IMR-90 (cell line): Measurements from ENCODE around the gene SYNE3. TPM values are rescaled to one million over a fixed set of nuclear protein-coding genes. Genes with fewer than 3 reads are reported as not detected.

Experiments
- ATAC-seq: fragments of 200-7000 bp; cut with Tn5 transposase; 2 replicates; pipeline ENCODE4 v1.9.1; 2020; ENCODE audit warnings: low read depth, mild to moderate bottlenecking, moderate library complexity
- BruUV-seq: library from RNA; stranded (reverse); fragments of 400-500 nt; replicated peaks from 2 replicates; lab custom pipeline; 2021; lab: Mats Ljungman, UMichigan
- CTCF ChIA-PET: fragments of 300-600 bp; formaldehyde crosslinking; extraction: SDS; loops from one replicate; lab custom pipeline; 2021; ENCODE audit warnings: antibody characterized with exemption; lab: Yijun Ruan, JAX
- POLR2A ChIA-PET: fragments of 300-600 bp; sonication (Branson Sonifier 250); formaldehyde crosslinking; loops from one replicate; lab custom pipeline; 2022; ENCODE audit warnings: antibody characterized with exemption; ENCODE audit not compliant: unreplicated experiment; lab: Charles Lee
- DNase-seq: peaks from one replicate; pipeline ENCODE4 v3.0.0; 2013
- H2AFZ ChIP-seq: replicated peaks from 2 replicates; pipeline ENCODE3; 2013; ENCODE audit warnings: low read length, mild to moderate bottlenecking; ENCODE audit not compliant: poor library complexity
- H2AK5ac ChIP-seq: 2 replicates; pipeline ENCODE4 v1.6.1; 2013; ENCODE audit warnings: low read depth, low read length, inconsistent platforms
- H2AK9ac ChIP-seq: replicated peaks from 2 replicates; pipeline ENCODE3; 2013; ENCODE audit warnings: mild to moderate bottlenecking, low read depth, low read length, moderate library complexity; ENCODE audit not compliant: poor library complexity
- H2BK120ac ChIP-seq: 2 replicates; pipeline ENCODE4 v1.6.1; 2013; ENCODE audit warnings: low read depth, low read length, inconsistent platforms
- H2BK15ac ChIP-seq: 3 replicates; pipeline ENCODE4 v1.6.1; 2013; ENCODE audit warnings: low read depth, low read length, inconsistent platforms
- H2BK20ac ChIP-seq: 2 replicates; pipeline ENCODE4 v1.6.1; 2013; ENCODE audit warnings: low read depth, mild to moderate bottlenecking, inconsistent platforms, low read length, moderate library complexity
- H2BK5ac ChIP-seq: 2 replicates; pipeline ENCODE4 v1.6.1; 2013; ENCODE audit warnings: mild to moderate bottlenecking, low read depth, low read length, inconsistent platforms; ENCODE audit not compliant: poor library complexity, severe bottlenecking
- H3K14ac ChIP-seq: replicated peaks from 2 replicates; pipeline ENCODE4 v1.6.1; 2013; ENCODE audit warnings: low read depth, low read length, inconsistent platforms
- H3K18ac ChIP-seq: 2 replicates; pipeline ENCODE4 v1.6.1; 2013; ENCODE audit warnings: low read depth, low read length, control low read depth
- H3K23ac ChIP-seq: 2 replicates; pipeline ENCODE4 v1.6.1; 2013; ENCODE audit warnings: low read depth, low read length, inconsistent platforms
- H3K27ac ChIP-seq: 2 replicates; pipeline ENCODE4 v1.5.1; 2013; ENCODE audit warnings: mild to moderate bottlenecking, control low read depth, low read length; ENCODE audit not compliant: insufficient read depth
- H3K27me3 ChIP-seq: 2 replicates; pipeline ENCODE4 v1.6.1; 2013; ENCODE audit warnings: low read length; ENCODE audit not compliant: control insufficient read depth, insufficient read depth
- H3K36me3 ChIP-seq: 2 replicates; pipeline ENCODE4 v1.6.1; 2013; ENCODE audit warnings: low read length, mixed read lengths; ENCODE audit not compliant: control insufficient read depth, insufficient read depth
- H3K4ac ChIP-seq: 2 replicates; pipeline ENCODE4 v1.6.1; 2013; ENCODE audit warnings: low read depth, low read length, inconsistent platforms
- H3K4me1 ChIP-seq: 2 replicates; pipeline ENCODE4 v1.6.1; 2013; ENCODE audit warnings: low read length, mixed read lengths; ENCODE audit not compliant: control insufficient read depth, insufficient read depth
- H3K4me2 ChIP-seq: 2 replicates; pipeline ENCODE4 v1.6.1; 2013; ENCODE audit warnings: low read depth, mild to moderate bottlenecking, control low read depth, low read length, moderate library complexity
- H3K4me3 ChIP-seq: 2 replicates; pipeline ENCODE4 v1.5.1; 2013; ENCODE audit warnings: low read depth, mild to moderate bottlenecking, control low read depth, low read length, moderate library complexity; ENCODE audit not compliant: insufficient read depth
- H3K56ac ChIP-seq: 2 replicates; pipeline ENCODE4 v1.6.1; 2013; ENCODE audit warnings: low read length, inconsistent platforms; ENCODE audit not compliant: insufficient read depth; ENCODE audit errors: extremely low read depth
- H3K79me1 ChIP-seq, 2 experiments: 2 replicates each; pipeline ENCODE4 v1.6.1; 2013; ENCODE audit warnings: low read length in 2 of 2, inconsistent platforms in 1 of 2, low read depth in 1 of 2
- H3K9ac ChIP-seq: 2 replicates; pipeline ENCODE4 v1.6.1; 2013; ENCODE audit warnings: low read depth, low read length, control low read depth
- H3K9me1 ChIP-seq: 2 replicates; pipeline ENCODE4 v1.6.1; 2013; ENCODE audit warnings: low read length, inconsistent platforms; ENCODE audit not compliant: insufficient read depth
- H3K9me3 ChIP-seq: 2 replicates; pipeline ENCODE4 v1.6.1; 2013; ENCODE audit warnings: low read length; ENCODE audit not compliant: control insufficient read depth, insufficient read depth
- H4K20me1 ChIP-seq: 2 replicates; pipeline ENCODE4 v1.6.1; 2013; ENCODE audit warnings: low read length, inconsistent platforms; ENCODE audit not compliant: insufficient read depth
- H4K5ac ChIP-seq: 2 replicates; pipeline ENCODE4 v1.6.1; 2013; ENCODE audit warnings: mild to moderate bottlenecking, low read depth, low read length, control low read depth
- H4K8ac ChIP-seq, 2 experiments: 2 replicates each; pipeline ENCODE4 v1.6.1; 2013; ENCODE audit warnings: low read depth in 2 of 2, low read length in 2 of 2, control low read depth in 1 of 2, inconsistent platforms in 1 of 2
- H4K91ac ChIP-seq: 2 replicates; pipeline ENCODE4 v1.6.1; 2013; ENCODE audit warnings: low read depth, low read length, inconsistent platforms; ENCODE audit not compliant: insufficient read depth
- BHLHE40 ChIP-seq: fragments of 150-350 bp; IDR thresholded peaks from 2 replicates; pipeline ENCODE4 v1.6.1; 2016; ENCODE audit warnings: mild to moderate bottlenecking, low read depth, low read length
- CEBPB ChIP-seq: IDR thresholded peaks from 2 replicates; pipeline ENCODE4 v1.6.1; 2012; ENCODE audit warnings: low read depth, low read length, improper control_type of control experiment
- CHD1 ChIP-seq: IDR thresholded peaks from 2 replicates; pipeline ENCODE4 v1.6.1; 2012; ENCODE audit warnings: low read depth, low read length, improper control_type of control experiment
- FOS ChIP-seq: fragments of 150-350 bp; IDR thresholded peaks from 2 replicates; pipeline ENCODE4 v1.6.1; 2016; ENCODE audit warnings: low read depth, low read length
- MAFK ChIP-seq: IDR thresholded peaks from 2 replicates; pipeline ENCODE4 v1.6.1; 2012; ENCODE audit warnings: low read depth, low read length, improper control_type of control experiment
- MAZ ChIP-seq: IDR thresholded peaks from 2 replicates; pipeline ENCODE4 v1.6.1; 2012; ENCODE audit warnings: low read depth, mild to moderate bottlenecking, low read length, improper control_type of control experiment, moderate library complexity, borderline replicate concordance
- MXI1 ChIP-seq: IDR thresholded peaks from 2 replicates; pipeline ENCODE4 v1.6.1; 2012; ENCODE audit warnings: low read depth, mild to moderate bottlenecking, low read length, moderate library complexity, borderline replicate concordance
- NFE2L2 ChIP-seq: fragments of 150-350 bp; IDR thresholded peaks from 2 replicates; pipeline ENCODE4 v1.6.1; 2016; ENCODE audit warnings: low read depth, mild to moderate bottlenecking, low read length
- POLR2A ChIP-seq: IDR thresholded peaks from 2 replicates; pipeline ENCODE4 v1.6.1; 2012; ENCODE audit warnings: mild to moderate bottlenecking, low read depth, low read length
- RAD21 ChIP-seq: IDR thresholded peaks from 2 replicates; pipeline ENCODE4 v1.6.1; 2012; ENCODE audit warnings: low read length, improper control_type of control experiment
- RCOR1 ChIP-seq: IDR thresholded peaks from 2 replicates; pipeline ENCODE4 v1.6.1; 2012; ENCODE audit warnings: mild to moderate bottlenecking, low read length, improper control_type of control experiment; ENCODE audit not compliant: insufficient replicate concordance
- RFX5 ChIP-seq: IDR thresholded peaks from 2 replicates; pipeline ENCODE4 v1.8.0; 2012; ENCODE audit warnings: low read depth, mild to moderate bottlenecking, low read length, moderate library complexity
- SMC3 ChIP-seq: fragments of 150-350 bp; IDR thresholded peaks from 2 replicates; pipeline ENCODE4 v1.6.1; 2016; ENCODE audit warnings: low read depth, mild to moderate bottlenecking, antibody characterized with exemption, low read length, moderate library complexity
- WGBS, 2 experiments: methylation state at CpG; one replicate each; pipeline versions ENCODE4 v1.1.5 to v1.1.7; 2013; ENCODE audit warnings: missing lambda C conversion rate in 2 of 2; ENCODE audit not compliant: insufficient read length in 1 of 2; ENCODE audit errors: extremely low coverage in 2 of 2; 5-methylcytosine and 5-hydroxymethylcytosine counted together
- dilution Hi-C: fragments of 300-500 bp; cut with HindIII; formaldehyde crosslinking; loops from one replicate; pipeline ENCODE4 v1.14.3; 2018; ENCODE audit warnings: low sequenced_read_pairs; ENCODE audit not compliant: unreplicated experiment
- in situ Hi-C: fragments of 300-500 bp; cut with MboI; formaldehyde crosslinking; loops from 3 replicates; pipeline ENCODE4 v1.14.3; 2019; ENCODE audit warnings: low sequenced_read_pairs, inconsistent platforms, mixed read lengths
- intact Hi-C: fragments of 100-400 bp; cut with micrococcal nuclease; formaldehyde crosslinking; loops from 2 replicates; pipeline ENCODE4 v1.10.0; 2022
- polyA plus RNA-seq, 3 experiments: library from polyadenylated mRNA; depleted of rRNA; stranded (reverse); fragments of >200 nt; gene quantifications; 2 replicates each; pipeline ENCODE4 v1.2.3, GENCODE V29; 2012; ENCODE audit warnings: low replicate concordance in 1 of 3
- total RNA-seq: library from RNA; depleted of rRNA; stranded (reverse); fragments of >200 nt; gene quantifications from 2 replicates; pipeline ENCODE4 v1.2.3, GENCODE V29; 2012
- TF ChIP-seq, protein P1 (sequence below): conservative IDR thresholded peaks from 2 replicates; pipeline ENCODE4 v1.5.1; 2012; ENCODE audit warnings: mild to moderate bottlenecking, low read depth, low read length, improper control_type of control experiment
- TF ChIP-seq, protein P2 (sequence below): fragments of 150-350 bp; IDR thresholded peaks from 2 replicates; pipeline ENCODE4 v1.6.1; 2016; ENCODE audit warnings: low read depth, mild to moderate bottlenecking, low read length, moderate library complexity, borderline replicate concordance
- TF ChIP-seq, protein P3 (sequence below): fragments of 150-350 bp; IDR thresholded peaks from 2 replicates; pipeline ENCODE4 v1.6.1; 2017; ENCODE audit warnings: mild to moderate bottlenecking, antibody characterized with exemption, low read length, low read depth

SYNE3 gene
- total and polyA plus RNA-seq, 2 of the 4 experiments (the other 2 are of a cell fraction) = 2.9 to 5.0 TPM

DNA sequence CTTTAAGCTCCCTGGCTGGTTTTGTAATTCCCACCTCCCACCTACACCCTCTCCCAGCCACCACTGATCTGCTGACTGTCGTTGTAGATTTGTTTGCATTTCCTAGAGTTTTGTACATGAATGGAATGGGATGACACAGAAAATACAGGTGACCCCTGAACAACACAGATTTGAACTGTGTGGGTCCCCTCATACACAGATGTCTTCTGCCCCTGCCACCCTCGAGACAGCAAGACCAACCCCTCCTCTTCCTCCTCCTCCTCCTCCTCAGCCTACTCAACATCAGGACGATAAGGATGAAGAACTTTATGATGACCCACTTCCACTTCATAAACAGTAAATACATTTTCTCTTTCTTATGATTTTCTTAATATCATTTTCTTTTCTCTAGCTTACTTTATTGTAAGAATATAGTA is 28.8 kb downstream of the SYNE3 start:
- Histone ChIP-seq H3K4me1 (peaks cover 26% of the 10 kb centered on the region), H3K18ac (no peak overlapping the region), H3K4ac (no peak overlapping the region), H2BK120ac (no peak overlapping the region), H3K9ac (no peak overlapping the region), H2AK9ac (no peak overlapping the region), H3K27me3 (no peaks in the 10 kb centered on the region), H3K79me1 (peaks cover 17 to 75% of the 10 kb centered on the region in 2 experiments; a peak in 3 of 4 replicates), H3K23ac (no peak overlapping the region), H3K27ac (no peak overlapping the region), H2BK5ac (no peak overlapping the region), H4K5ac (no peak overlapping the region), H2AK5ac (no peak overlapping the region), H3K9me3 (no peaks in the 10 kb centered on the region), H4K8ac (no peak overlapping the region), H2BK20ac (no peak overlapping the region; the same call in 1 of the 2 replicates), H2AFZ (no peak overlapping the region), H4K91ac (no peak overlapping the region), H3K14ac (no peak overlapping the region), H3K56ac (no peak overlapping the region), H4K20me1 (peaks cover 10% of the 10 kb centered on the region; the same call in 1 of the 2 replicates), H3K9me1 (peaks cover 33% of the 10 kb centered on the region), H3K36me3 (no peaks in the 10 kb centered on the region), H2BK15ac (no peak overlapping the region), H3K4me3 (no peak overlapping the region), H3K4me2 (no peak overlapping the region)
- dilution Hi-C loops = no loop called here
- in situ Hi-C loops = no loop called here
- intact Hi-C loops = no loop called here
- DNase-seq (no peak), ATAC-seq (no peak)
- 75% methylated on average over 1 of the region's 3 CpGs; no CpG with 5 or more reads in 1 of the 2 experiments for WGBS, 2 experiments
- CTCF ChIA-PET = interaction anchor here (1.1 to 1.7 kb wide), 2 partner anchors 9 to 45 kb away, joined by 3 read pairs; no protein-coding TSS in a partner anchor
- BruUV-seq = no TSS peak
- POLR2A ChIA-PET = no interaction called here
- TF ChIP-seq, protein P1, sequence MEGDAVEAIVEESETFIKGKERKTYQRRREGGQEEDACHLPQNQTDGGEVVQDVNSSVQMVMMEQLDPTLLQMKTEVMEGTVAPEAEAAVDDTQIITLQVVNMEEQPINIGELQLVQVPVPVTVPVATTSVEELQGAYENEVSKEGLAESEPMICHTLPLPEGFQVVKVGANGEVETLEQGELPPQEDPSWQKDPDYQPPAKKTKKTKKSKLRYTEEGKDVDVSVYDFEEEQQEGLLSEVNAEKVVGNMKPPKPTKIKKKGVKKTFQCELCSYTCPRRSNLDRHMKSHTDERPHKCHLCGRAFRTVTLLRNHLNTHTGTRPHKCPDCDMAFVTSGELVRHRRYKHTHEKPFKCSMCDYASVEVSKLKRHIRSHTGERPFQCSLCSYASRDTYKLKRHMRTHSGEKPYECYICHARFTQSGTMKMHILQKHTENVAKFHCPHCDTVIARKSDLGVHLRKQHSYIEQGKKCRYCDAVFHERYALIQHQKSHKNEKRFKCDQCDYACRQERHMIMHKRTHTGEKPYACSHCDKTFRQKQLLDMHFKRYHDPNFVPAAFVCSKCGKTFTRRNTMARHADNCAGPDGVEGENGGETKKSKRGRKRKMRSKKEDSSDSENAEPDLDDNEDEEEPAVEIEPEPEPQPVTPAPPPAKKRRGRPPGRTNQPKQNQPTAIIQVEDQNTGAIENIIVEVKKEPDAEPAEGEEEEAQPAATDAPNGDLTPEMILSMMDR = no peak
- TF ChIP-seq MAFK (no peak), RFX5 (no peak), FOS (no peak), CEBPB (no peak), BHLHE40 (no peak), NFE2L2 (no peak), MXI1 (no peak), MAZ (no peak), POLR2A (no peak), RAD21 (no peak), SMC3 (no peak), CHD1 (no peak), RCOR1 (no peak)
- TF ChIP-seq, protein P2, sequence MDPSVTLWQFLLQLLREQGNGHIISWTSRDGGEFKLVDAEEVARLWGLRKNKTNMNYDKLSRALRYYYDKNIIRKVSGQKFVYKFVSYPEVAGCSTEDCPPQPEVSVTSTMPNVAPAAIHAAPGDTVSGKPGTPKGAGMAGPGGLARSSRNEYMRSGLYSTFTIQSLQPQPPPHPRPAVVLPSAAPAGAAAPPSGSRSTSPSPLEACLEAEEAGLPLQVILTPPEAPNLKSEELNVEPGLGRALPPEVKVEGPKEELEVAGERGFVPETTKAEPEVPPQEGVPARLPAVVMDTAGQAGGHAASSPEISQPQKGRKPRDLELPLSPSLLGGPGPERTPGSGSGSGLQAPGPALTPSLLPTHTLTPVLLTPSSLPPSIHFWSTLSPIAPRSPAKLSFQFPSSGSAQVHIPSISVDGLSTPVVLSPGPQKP = no peak
- TF ChIP-seq, protein P3, sequence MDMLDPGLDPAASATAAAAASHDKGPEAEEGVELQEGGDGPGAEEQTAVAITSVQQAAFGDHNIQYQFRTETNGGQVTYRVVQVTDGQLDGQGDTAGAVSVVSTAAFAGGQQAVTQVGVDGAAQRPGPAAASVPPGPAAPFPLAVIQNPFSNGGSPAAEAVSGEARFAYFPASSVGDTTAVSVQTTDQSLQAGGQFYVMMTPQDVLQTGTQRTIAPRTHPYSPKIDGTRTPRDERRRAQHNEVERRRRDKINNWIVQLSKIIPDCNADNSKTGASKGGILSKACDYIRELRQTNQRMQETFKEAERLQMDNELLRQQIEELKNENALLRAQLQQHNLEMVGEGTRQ = no peak
